ENCODE measurements around the gene FOXP1.

DNA sequence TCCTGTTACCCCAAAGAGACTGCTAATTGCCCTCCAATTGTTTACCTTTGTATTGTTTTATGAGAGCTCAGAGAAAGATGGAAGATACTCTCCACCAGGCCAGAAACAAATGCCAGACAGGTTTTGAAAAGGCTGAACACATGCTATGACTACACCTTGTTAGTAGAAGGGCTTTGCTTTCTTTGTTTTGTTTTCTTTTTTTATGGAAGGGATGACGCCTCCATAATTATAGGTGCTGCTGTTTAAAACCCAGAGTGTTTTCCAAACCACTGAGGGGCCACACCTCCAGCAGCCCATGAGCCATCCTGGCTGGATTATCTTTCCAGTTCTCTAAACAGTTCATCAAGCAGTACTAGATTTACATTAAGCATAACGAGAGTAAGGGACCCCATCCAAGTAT lies 5.6 kb upstream of the FOXP1 start:
- TF ChIP-seq, protein P1, sequence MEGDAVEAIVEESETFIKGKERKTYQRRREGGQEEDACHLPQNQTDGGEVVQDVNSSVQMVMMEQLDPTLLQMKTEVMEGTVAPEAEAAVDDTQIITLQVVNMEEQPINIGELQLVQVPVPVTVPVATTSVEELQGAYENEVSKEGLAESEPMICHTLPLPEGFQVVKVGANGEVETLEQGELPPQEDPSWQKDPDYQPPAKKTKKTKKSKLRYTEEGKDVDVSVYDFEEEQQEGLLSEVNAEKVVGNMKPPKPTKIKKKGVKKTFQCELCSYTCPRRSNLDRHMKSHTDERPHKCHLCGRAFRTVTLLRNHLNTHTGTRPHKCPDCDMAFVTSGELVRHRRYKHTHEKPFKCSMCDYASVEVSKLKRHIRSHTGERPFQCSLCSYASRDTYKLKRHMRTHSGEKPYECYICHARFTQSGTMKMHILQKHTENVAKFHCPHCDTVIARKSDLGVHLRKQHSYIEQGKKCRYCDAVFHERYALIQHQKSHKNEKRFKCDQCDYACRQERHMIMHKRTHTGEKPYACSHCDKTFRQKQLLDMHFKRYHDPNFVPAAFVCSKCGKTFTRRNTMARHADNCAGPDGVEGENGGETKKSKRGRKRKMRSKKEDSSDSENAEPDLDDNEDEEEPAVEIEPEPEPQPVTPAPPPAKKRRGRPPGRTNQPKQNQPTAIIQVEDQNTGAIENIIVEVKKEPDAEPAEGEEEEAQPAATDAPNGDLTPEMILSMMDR (IDR thresholded peaks at IDR 0.05; ENCODE audit: insufficient read depth, low read length, poor library complexity, severe bottlenecking) = no peak
- no peak for TF ChIP-seq EZH2phosphoT487 (conservative IDR thresholded peaks at IDR 0.05; ENCODE audit: low read length)

Data from SU-DHL-6 (cell line).